Activated CD8-positive, alpha-beta memory T cell treated with anti-CD3 and anti-CD28 coated beads, Interleukin-2, amount 50 U/mL, for 48 hours (primary cell): ENCODE data around the gene APOBEC3A.
"Not testable (repeated sequence)": the region's sequence is repeated elsewhere in the genome, so short reads cannot be mapped to it uniquely, and the experiment has no call there.

Source experiments
- DNase-seq: peaks from one replicate; pipeline ENCODE4 v3.0.0-alpha.2; 2020

Gene APOBEC3A

GRCh38 chr22:38943882-38944281, 13.5 kb upstream of the APOBEC3A start:
- no peak for DNase-seq

DNA sequence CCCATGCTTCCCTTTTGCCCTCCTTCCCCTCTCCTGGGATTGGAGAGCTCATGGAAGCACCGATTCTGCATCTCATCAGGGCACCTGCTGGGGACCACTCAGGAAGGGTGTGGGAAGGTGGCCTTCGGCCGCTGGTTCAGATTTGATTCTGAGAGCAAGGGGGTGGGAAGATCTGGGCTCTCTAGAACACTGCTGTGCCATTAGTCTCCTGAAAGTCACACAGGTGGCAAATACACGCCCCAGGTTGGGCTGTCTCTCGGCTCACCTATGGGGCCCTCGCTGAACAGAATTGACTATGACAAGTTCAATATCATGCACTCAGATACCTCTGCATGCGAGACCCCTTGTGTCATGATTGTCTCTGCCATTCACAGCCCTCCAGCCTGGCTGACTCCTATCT, 12.8 kb upstream of the APOBEC3A start:
- DNase-seq: peak; percentile 44

DNA sequence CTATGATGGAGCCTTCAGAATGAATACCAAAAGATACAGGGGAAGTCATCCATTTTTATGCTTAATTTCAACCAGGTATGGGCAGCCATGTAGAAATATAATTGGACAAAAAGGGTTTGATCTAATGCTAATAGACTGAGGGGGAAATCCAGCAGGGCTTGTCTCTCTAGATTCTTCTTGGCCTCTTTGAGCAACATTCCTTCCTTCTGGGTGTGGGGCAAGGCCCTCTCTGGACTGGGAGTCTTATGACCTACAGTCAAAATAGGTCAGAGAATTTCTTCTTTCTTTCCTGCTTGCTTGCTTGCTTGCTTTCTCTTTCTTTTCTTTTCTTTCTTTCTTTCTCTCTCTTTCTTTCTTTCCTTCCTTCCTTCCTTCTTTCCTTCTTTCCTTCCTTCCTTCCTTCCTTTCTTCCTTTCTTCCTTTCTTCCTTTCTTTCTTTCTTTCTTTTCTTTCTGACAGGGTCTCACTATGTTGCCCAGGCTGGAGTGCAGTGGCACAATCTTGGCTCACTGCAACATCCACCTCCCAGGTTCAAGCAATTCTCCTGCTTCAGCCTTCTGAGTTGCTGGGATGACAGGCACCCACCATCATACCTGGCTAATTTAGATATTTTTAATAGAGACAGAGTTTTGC, 11.6 kb upstream of the APOBEC3A start:
- DNase-seq: peak; percentile 18

DNA sequence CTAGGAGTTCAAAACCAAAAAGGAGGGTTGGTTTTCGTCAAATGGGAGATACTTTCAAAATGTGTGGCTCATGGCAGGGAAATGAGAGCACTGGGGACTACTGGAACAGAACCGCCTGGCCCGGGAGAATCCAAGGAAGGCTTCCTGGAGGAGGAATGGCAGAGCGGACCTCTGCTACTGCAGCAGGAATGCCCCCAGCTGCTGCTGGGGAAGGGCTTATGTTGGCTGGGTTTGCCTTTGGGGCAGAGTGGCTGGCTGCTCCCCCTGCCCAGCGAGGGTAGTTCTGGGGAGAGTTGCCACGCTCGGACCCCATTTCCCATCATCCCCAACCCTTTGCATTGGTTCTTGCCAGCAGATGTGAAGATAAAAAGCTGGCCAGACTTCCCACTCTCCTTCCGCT, 10.6 kb upstream of the APOBEC3A start:
- DNase-seq: peak; percentile 35

DNA sequence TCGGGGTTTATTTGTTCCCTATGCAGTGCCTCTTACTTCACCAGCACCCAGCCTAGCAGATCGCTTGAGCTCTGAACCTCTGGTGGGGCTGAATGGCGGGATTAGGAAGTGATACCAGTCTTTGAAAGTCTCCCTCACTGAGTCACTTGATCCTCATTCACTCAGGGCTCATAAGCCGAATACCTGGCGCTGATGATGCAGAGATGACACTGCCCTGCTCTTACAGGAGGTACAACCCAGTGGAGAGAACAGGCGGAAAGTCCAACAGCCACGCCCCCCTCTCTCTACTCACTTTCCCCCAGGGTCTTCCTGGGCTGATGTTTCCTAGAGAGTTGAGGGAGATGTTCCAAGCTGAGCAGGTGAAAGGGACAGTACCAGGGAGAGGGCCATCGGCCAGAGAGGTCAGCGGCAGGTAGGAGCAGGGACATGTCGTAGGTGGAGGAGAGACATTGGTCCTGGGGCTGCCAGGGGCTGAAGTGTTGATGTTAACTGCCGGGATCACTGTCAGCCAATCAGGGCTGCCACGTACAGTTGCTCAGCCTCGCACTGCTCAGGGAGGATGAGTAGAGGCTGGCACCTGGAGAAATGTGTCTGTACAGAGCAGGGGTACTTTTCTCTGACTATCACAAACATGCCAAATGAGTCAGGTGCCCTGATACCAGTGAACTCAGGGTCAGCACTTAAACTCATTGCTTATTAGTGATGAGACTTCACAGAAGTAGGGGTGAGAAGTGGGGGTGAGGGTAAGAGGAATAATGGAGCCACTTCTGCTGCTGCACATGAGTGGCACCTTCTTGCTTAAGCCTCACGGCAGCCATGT, 9.9 kb upstream of the APOBEC3A start:
- peak; percentile 60 for DNase-seq

GRCh38 chr22:38948181-38948940, 9.0 kb upstream of the APOBEC3A start:
- peak; percentile 51 for DNase-seq

DNA sequence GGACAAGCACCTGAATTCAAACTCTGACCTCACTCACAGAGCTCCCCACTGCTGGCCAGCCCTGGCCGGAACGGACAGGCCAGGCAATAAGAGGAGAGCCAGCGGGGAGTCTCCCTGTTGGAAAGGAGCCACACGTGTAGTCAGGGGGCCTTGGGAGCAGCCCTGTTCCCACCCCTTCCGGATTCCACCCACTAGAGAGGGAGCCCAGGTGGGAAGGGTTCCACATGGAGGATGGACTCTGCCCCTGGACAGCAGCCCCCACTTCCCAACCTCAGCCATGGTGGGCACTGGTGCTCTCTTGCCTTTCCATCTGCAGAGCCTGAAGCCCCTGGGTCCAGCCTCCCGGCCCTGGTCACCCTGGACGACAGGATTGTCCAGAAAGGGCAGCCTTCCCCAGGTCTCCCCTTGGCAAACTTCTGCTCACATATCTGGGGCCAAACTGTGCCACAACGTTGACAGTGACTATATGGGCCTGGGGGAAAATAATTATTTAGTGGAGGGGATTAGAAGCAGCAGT, 7.5 kb upstream of the APOBEC3A start:
- peak; percentile 44 for DNase-seq

DNA sequence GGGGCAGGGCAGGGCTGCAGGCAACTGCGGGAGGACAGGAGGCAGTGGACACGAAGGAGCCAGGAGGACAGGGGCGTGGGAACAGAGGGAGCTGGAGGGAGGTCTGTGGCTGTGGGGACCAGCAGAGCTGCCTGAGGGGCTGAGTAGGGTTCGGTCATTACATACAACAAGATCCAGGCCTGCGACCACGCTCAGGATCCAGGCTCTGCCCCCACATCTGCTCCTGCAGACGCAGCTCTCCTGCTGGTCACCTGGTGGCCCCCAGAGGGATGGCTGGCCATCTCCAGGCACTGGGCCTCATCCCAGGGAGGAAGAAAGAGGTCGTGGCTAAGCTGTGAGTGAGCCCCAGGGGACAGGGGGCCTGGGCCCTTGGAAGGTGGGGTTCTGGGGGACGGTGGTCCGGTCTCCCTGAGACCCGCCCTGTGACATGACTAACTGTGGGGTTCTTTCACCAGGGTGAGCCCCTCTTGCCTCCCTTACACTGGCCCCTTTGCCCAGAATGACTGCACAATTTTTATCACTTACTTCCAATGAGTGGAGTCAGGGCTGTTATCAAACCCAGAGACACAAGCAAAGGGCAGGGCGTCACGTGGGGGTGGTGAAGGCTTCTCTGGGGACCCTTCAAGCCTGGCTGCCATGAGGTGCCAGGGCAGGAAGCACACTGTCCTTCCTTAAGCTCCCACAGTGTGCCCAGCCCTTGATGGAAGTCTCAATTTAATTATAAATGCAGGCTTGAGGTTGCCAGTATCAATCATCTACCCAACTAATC, 6.7 kb upstream of the APOBEC3A start:
- DNase-seq: no peak

DNA sequence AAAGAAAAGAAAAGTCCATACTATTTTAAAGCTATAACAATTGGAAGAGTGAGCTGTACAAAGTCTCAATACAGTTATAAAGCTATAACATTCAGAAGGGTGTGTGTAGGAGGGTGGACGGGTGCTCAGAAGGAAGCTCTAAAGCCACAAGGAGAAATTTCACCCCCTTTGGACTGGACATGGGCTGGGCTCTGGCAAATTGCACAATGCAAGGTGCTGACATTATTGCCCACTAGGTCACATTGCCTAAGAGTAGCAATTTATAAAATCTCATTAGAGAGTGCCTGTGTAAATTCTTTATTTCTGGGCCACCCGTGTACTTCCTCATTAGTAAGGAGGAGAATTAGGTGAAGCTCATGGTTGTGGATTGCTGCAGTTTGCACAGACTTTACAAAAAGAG, 5.7 kb upstream of the APOBEC3A start:
- no peak for DNase-seq

DNA sequence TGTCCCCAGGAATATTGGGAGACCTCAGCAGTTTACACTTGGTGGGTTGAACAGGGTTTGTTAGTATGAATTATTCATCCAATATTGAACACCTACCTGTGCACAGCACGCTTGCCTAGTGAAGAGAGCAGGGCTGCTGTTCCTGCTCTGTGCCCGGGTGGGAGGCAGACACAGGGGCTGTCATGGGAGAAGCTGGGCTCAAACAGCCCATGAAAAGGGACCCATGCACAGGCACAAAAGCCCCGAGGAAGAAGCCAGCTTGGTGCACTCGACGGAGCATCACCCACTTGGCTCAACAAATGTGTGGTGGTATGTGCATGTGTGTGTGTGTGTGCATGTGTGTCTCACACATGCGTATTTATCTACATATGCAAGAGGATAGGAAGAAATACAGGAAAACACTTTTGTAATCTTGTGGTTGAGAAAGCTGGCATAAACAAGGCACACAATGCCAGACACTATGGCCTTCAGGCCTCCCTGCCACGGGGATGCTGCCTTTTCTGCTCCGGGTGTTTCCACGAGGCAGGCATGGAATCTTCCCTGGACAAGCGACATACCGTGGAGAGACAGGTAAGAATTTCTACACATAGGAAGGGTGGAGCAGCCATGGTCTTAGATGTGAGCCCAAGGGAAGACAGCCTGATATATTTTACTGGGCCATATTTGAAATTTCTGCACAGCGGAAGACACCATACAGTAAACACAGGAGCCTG, 5.0 kb upstream of the APOBEC3A start:
- DNase-seq: no peak

DNA sequence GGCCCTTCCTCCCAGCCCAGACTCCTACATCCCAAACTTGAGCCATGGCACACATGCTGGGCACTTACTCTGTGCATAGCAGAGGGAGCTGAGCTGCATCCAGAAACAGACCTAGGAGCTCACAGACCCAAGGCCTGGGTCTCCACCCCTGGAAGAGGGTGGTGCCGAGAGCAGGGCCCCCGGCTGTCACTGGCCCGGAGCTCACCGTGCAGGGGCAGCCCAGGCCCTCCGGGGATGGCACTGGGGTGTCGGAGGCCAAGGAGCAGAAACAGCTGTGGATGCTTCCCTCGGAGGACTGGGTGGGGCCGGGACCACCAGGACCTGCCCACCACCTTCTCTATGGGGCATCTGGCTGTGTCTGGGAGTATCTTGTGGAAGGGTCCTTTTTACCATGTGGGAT, 4.3 kb upstream of the APOBEC3A start:
- DNase-seq: no peak

- DNase-seq: peak; percentile 77
Measured at GRCh38 chr22:38953577-38954413, 3.6 kb upstream of the APOBEC3A start.

DNA sequence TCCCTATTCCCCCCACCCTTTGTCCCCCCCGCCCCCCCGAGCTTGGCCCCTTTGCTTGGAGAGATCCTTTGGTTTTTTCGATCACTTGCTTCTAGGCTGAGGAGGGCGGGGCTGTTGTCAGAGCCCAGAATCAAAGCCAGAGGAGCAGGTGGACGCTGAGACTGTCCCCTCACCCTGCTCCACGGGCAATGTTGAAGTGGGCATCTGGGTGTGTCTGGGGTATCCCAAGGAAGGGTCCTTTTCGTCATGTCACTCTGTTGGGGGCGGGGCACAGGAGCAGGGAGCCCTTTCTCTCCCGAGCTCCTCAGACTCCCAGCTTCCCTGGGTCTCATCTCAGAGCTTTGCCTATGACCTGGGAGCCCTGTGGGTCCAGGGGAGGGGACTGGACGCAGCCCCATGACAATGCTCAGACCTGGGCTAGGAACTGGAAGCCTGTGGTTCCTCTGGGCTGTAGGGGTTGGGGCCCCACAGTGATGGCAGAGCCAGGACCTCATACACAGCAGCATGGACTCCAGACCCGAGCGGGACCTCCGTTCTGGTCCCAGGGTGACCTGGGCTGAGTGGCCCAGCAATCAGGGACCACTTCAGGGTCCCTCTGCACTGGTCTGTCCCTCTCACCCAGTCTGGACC, 2.9 kb upstream of the APOBEC3A start:
- no peak for DNase-seq

GRCh38 chr22:38955250-38955905, 2.0 kb upstream of the APOBEC3A start:
- no peak for DNase-seq

DNA sequence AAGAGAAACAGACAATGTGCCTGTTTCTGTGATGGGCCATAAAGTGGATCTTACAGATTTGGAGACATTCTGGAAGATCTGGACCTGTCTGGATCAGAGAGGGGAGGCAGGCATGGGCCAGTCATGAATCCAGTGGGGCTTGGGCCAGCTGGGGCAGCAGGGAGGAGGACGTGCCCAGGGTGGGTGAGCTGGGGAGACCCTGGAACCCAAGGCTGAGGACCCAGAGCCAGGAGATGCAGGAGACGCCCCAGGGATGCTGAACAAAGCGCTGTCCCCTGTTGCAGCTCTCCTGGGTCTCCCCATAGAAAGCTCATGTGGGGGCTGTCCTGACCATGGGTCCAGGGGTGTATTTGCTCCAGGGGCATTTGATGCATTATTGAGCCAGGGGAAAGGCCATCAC, 1.5 kb upstream of the APOBEC3A start:
- DNase-seq: no peak

- no peak for DNase-seq
Measured at GRCh38 chr22:38956551-38956950, 858 bp upstream of the APOBEC3A start.

GRCh38 chr22:38957808-38958650, 620 bp downstream of the APOBEC3A start:
- no peak for DNase-seq

GRCh38 chr22:38958651-38958943, 1.2 kb downstream of the APOBEC3A start:
- DNase-seq: not testable (repeated sequence)

GRCh38 chr22:38959590-38959989, 2.2 kb downstream of the APOBEC3A start:
- DNase-seq: no peak
